SK-N-SH treated with all-trans-retinoic acid at 6 μM for 48 hours (cell line): ENCODE data around the gene CDC20.

Experiments used
- ATAC-seq: fragments of 200-7000 bp; cut with Tn5 transposase; 3 replicates; pipeline ENCODE4 v1.9.1; 2020; ENCODE audit warnings: mild to moderate bottlenecking, moderate library complexity
- BACH2 ChIP-seq: fragments of 250-450 bp; sonication (Bioruptor Pico); IDR thresholded peaks from 2 replicates; pipeline ENCODE4 v1.9.0; 2021; ENCODE audit warnings: mild to moderate bottlenecking, borderline replicate concordance
- CREB5 ChIP-seq: fragments of 250-450 bp; sonication (Bioruptor Pico); IDR thresholded peaks from 2 replicates; pipeline ENCODE4 v1.5.1; 2020; ENCODE audit warnings: low read depth, mild to moderate bottlenecking, moderate library complexity
- CSDC2 ChIP-seq: fragments of 250-450 bp; sonication (Bioruptor Pico); IDR thresholded peaks from 2 replicates; pipeline ENCODE4 v1.5.0; 2020; ENCODE audit warnings: mild to moderate bottlenecking, moderate library complexity
- ESRRG ChIP-seq: fragments of 250-450 bp; sonication (Bioruptor Pico); IDR thresholded peaks from 2 replicates; pipeline ENCODE4 v1.6.1; 2021; ENCODE audit warnings: mild to moderate bottlenecking
- GLIS3 ChIP-seq: fragments of 250-450 bp; sonication (Bioruptor Pico); IDR thresholded peaks from 2 replicates; pipeline ENCODE4 v1.5.0; 2020; ENCODE audit warnings: mild to moderate bottlenecking, moderate library complexity
- ISL1 ChIP-seq: fragments of 250-450 bp; sonication (Bioruptor Pico); IDR thresholded peaks from 2 replicates; pipeline ENCODE4 v2.1.2; 2022; ENCODE audit warnings: mild to moderate bottlenecking, moderate library complexity
- OSR1 ChIP-seq: fragments of 250-450 bp; sonication (Bioruptor Pico); IDR thresholded peaks from 2 replicates; pipeline ENCODE4 v1.8.0; 2022; ENCODE audit warnings: moderate library complexity, mild to moderate bottlenecking, inconsistent platforms
- PATZ1 ChIP-seq: fragments of 250-450 bp; sonication (Bioruptor Pico); IDR thresholded peaks from 2 replicates; pipeline ENCODE4 v1.8.0; 2020; ENCODE audit warnings: mild to moderate bottlenecking, moderate library complexity, borderline replicate concordance
- POU6F1 ChIP-seq: fragments of 250-450 bp; sonication (Bioruptor Pico); IDR thresholded peaks from 2 replicates; pipeline ENCODE4 v1.8.0; 2021; ENCODE audit warnings: low read depth, mild to moderate bottlenecking, moderate library complexity, borderline replicate concordance
- PPARA ChIP-seq: fragments of 250-450 bp; sonication (Bioruptor Pico); IDR thresholded peaks from 2 replicates; pipeline ENCODE4 v1.5.0; 2020; ENCODE audit warnings: mild to moderate bottlenecking, borderline replicate concordance
- RARB ChIP-seq: fragments of 250-450 bp; sonication (Bioruptor Pico); IDR thresholded peaks from 2 replicates; pipeline ENCODE4 v1.8.0; 2021; ENCODE audit warnings: mild to moderate bottlenecking, moderate library complexity
- SNAI2 ChIP-seq: fragments of 250-450 bp; sonication (Bioruptor Pico); IDR thresholded peaks from 2 replicates; pipeline ENCODE4 v1.5.0; 2020; ENCODE audit warnings: mild to moderate bottlenecking, moderate library complexity
- TCF4 ChIP-seq: fragments of 250-450 bp; sonication (Bioruptor Pico); IDR thresholded peaks from 2 replicates; pipeline ENCODE4 v1.8.0; 2021; ENCODE audit warnings: mild to moderate bottlenecking, moderate library complexity, borderline replicate concordance
- TOX ChIP-seq: fragments of 250-450 bp; sonication (Bioruptor Pico); IDR thresholded peaks from 2 replicates; pipeline ENCODE4 v1.8.0; 2021; ENCODE audit warnings: mild to moderate bottlenecking, moderate library complexity, borderline replicate concordance
- TSHZ2 ChIP-seq: fragments of 250-450 bp; sonication (Bioruptor Pico); IDR thresholded peaks from 2 replicates; pipeline ENCODE4 v1.5.0; 2020; ENCODE audit warnings: mild to moderate bottlenecking, moderate library complexity
- ZFP3 ChIP-seq: fragments of 250-450 bp; sonication (Bioruptor Pico); IDR thresholded peaks from 2 replicates; pipeline ENCODE4 v1.5.0; 2020; ENCODE audit warnings: mild to moderate bottlenecking, moderate library complexity
- ZFP30 ChIP-seq: fragments of 450-650 bp; formaldehyde crosslinking; IDR thresholded peaks from 2 replicates; pipeline ENCODE4 v1.5.0; 2022; ENCODE audit warnings: mild to moderate bottlenecking, moderate library complexity
- ZNF565 ChIP-seq: fragments of 450-650 bp; formaldehyde crosslinking; conservative IDR thresholded peaks from 2 replicates; pipeline ENCODE4 v1.5.0; 2020; ENCODE audit warnings: low read depth, mild to moderate bottlenecking, moderate library complexity
- ZNF70 ChIP-seq: fragments of 450-650 bp; formaldehyde crosslinking; IDR thresholded peaks from 2 replicates; pipeline ENCODE4 v1.5.0; 2020; ENCODE audit warnings: mild to moderate bottlenecking, moderate library complexity
- ZNF8 ChIP-seq: fragments of 450-650 bp; formaldehyde crosslinking; IDR thresholded peaks from 2 replicates; pipeline ENCODE4 v1.5.0; 2020; ENCODE audit warnings: mild to moderate bottlenecking, moderate library complexity

Gene CDC20

GRCh38 chr1:43338001-43338400 lies 20.8 kb upstream of the CDC20 start:
- no peak for ATAC-seq
- TF ChIP-seq OSR1 (CRISPR knock-in tag): no peak

- TF ChIP-seq PPARA (CRISPR knock-in tag): no peak
- TF ChIP-seq RARB: no peak
- TF ChIP-seq SNAI2 (CRISPR knock-in tag): no peak
- no peak for TF ChIP-seq BACH2 (CRISPR knock-in tag)
- TF ChIP-seq ZNF565 (CRISPR knock-in tag): no peak
- no peak for ATAC-seq
Measured at GRCh38 chr1:43339584-43340232, 19.1 kb upstream of the CDC20 start.

GRCh38 chr1:43340559-43340958 lies 18.2 kb upstream of the CDC20 start:
- no peak for TF ChIP-seq GLIS3 (CRISPR knock-in tag)
- no peak for TF ChIP-seq CREB5
- no peak for TF ChIP-seq ZNF565 (CRISPR knock-in tag)
- no peak for TF ChIP-seq SNAI2 (CRISPR knock-in tag)
- no peak for TF ChIP-seq CSDC2 (CRISPR knock-in tag)
- TF ChIP-seq ZNF8: no peak
- TF ChIP-seq ZFP30: no peak
- TF ChIP-seq TCF4 (CRISPR knock-in tag): no peak
- no peak for TF ChIP-seq TOX (CRISPR knock-in tag)
- TF ChIP-seq RARB: no peak
- no peak for TF ChIP-seq ZNF70
- TF ChIP-seq ZFP3: no peak
- no peak for TF ChIP-seq TSHZ2
- TF ChIP-seq OSR1 (CRISPR knock-in tag): no peak
- no peak for TF ChIP-seq ISL1 (CRISPR knock-in tag)
- no peak for TF ChIP-seq PPARA (CRISPR knock-in tag)
- TF ChIP-seq PATZ1: no peak
- no peak for ATAC-seq

- no peak for ATAC-seq
- TF ChIP-seq GLIS3 (CRISPR knock-in tag) (no peak), ISL1 (CRISPR knock-in tag) (no peak), PPARA (CRISPR knock-in tag) (no peak), ZNF565 (CRISPR knock-in tag) (no peak), ZFP3 (no peak), SNAI2 (CRISPR knock-in tag) (no peak), TSHZ2 (no peak), TOX (CRISPR knock-in tag) (no peak), ESRRG (no peak), PATZ1 (no peak), POU6F1 (no peak), RARB (no peak), OSR1 (CRISPR knock-in tag) (no peak), BACH2 (CRISPR knock-in tag) (no peak)
Measured at GRCh38 chr1:43344267-43344850, 14.4 kb upstream of the CDC20 start.
